Endothelial cell (in vitro differentiated cells): ENCODE results near the gene PDE4D. TPM values are rescaled to one million over a fixed set of nuclear protein-coding genes. Genes with fewer than 3 reads are reported as not detected.

Experiments used
- DNase-seq: peaks from one replicate; pipeline ENCODE4 v3.0.0; 2021; ENCODE audit warnings: low spot score
- H3K27ac Mint-ChIP-seq: one replicate; pipeline ENCODE4 v1.8.0; 2021; ENCODE audit warnings: mixed read lengths, inconsistent platforms; ENCODE audit not compliant: unreplicated experiment
- H3K27me3 Mint-ChIP-seq: one replicate; pipeline ENCODE4 v1.8.0; 2021; ENCODE audit warnings: mild to moderate bottlenecking, moderate library complexity, mixed read lengths, inconsistent platforms; ENCODE audit not compliant: unreplicated experiment
- H3K36me3 Mint-ChIP-seq: one replicate; pipeline ENCODE4 v1.8.0; 2021; ENCODE audit warnings: mild to moderate bottlenecking, low read depth, mixed read lengths, inconsistent platforms; ENCODE audit not compliant: unreplicated experiment
- H3K4me1 Mint-ChIP-seq: one replicate; pipeline ENCODE4 v1.8.0; 2021; ENCODE audit warnings: mild to moderate bottlenecking, mixed read lengths, inconsistent platforms; ENCODE audit not compliant: unreplicated experiment
- H3K4me3 Mint-ChIP-seq: one replicate; pipeline ENCODE4 v1.8.0; 2021; ENCODE audit warnings: mild to moderate bottlenecking, mixed read lengths, inconsistent platforms; ENCODE audit not compliant: unreplicated experiment
- H3K9me3 Mint-ChIP-seq: one replicate; pipeline ENCODE4 v1.8.0; 2021; ENCODE audit warnings: mixed read lengths, inconsistent platforms; ENCODE audit not compliant: unreplicated experiment
- CTCF ChIP-seq: fragments of 200-600 bp; sonication (generic); IDR thresholded peaks from one replicate; pipeline ENCODE4 v1.5.0; 2021; ENCODE audit warnings: antibody characterized with exemption; ENCODE audit not compliant: unreplicated experiment
- total RNA-seq: library from RNA; stranded (reverse); fragmentation: NEBNext Ultra II Directional; extraction: Animal tissue kit (Norgen Biotek cat#: 25700); gene quantifications from one replicate; pipeline ENCODE4 v1.2.1, GENCODE V29; 2021; ENCODE audit not compliant: unreplicated experiment

PDE4D gene
- total RNA-seq, 1 donor from 2014 or later = 9.4 TPM

DNA sequence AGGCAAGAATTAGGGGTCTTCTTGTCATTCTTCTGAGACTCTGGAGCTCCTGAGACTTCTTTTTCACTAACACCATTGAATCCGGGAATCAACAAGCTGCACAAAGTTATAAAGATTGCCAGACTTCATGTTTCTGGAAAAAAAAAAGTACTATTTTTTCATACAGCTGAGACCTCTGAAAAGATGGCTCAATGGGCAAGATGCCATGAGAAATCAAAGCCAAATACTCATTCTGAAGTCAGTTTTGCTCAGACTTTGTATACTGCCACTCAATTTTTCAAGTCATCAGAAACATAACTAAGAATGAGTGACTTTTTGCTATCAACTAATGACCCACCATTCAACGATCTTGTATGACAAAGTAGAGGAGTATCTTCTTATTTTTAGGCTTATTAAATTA, 798.7 kb downstream of the PDE4D start:
- no peak overlapping the region for H3K27ac Mint-ChIP-seq
- no peak for DNase-seq
- H3K9me3 Mint-ChIP-seq = no peaks in the 10 kb centered on the region
- TF ChIP-seq CTCF = no peak
- no peaks in the 10 kb centered on the region for H3K36me3 Mint-ChIP-seq
- no peaks in the 10 kb centered on the region for H3K27me3 Mint-ChIP-seq
- no peak overlapping the region for H3K4me3 Mint-ChIP-seq
- H3K4me1 Mint-ChIP-seq = no peaks in the 10 kb centered on the region

- no peak for TF ChIP-seq CTCF
- H3K9me3 Mint-ChIP-seq = no peaks in the 10 kb centered on the region
- no peaks in the 10 kb centered on the region for H3K36me3 Mint-ChIP-seq
- H3K27ac Mint-ChIP-seq = no peak overlapping the region
- no peaks in the 10 kb centered on the region for H3K27me3 Mint-ChIP-seq
- DNase-seq = no peak
- H3K4me3 Mint-ChIP-seq = no peak overlapping the region
- H3K4me1 Mint-ChIP-seq = no peaks in the 10 kb centered on the region
Measured at GRCh38 chr5:59093329-59093728, 800.2 kb downstream of the PDE4D start.

GRCh38 chr5:59092758-59093157, 800.8 kb downstream of the PDE4D start:
- TF ChIP-seq CTCF = no peak
- H3K36me3 Mint-ChIP-seq = no peaks in the 10 kb centered on the region
- no peaks in the 10 kb centered on the region for H3K9me3 Mint-ChIP-seq
- no peaks in the 10 kb centered on the region for H3K27me3 Mint-ChIP-seq
- DNase-seq = no peak
- no peaks in the 10 kb centered on the region for H3K4me1 Mint-ChIP-seq
- H3K27ac Mint-ChIP-seq = no peak overlapping the region
- no peak overlapping the region for H3K4me3 Mint-ChIP-seq

- H3K27me3 Mint-ChIP-seq = no peaks in the 10 kb centered on the region
- H3K9me3 Mint-ChIP-seq = no peaks in the 10 kb centered on the region
- no peak overlapping the region for H3K4me3 Mint-ChIP-seq
- no peak for DNase-seq
- H3K36me3 Mint-ChIP-seq = no peaks in the 10 kb centered on the region
- no peak overlapping the region for H3K27ac Mint-ChIP-seq
- no peak for TF ChIP-seq CTCF
- H3K4me1 Mint-ChIP-seq = no peaks in the 10 kb centered on the region
Measured at GRCh38 chr5:59091965-59092364, 801.6 kb downstream of the PDE4D start.

DNA sequence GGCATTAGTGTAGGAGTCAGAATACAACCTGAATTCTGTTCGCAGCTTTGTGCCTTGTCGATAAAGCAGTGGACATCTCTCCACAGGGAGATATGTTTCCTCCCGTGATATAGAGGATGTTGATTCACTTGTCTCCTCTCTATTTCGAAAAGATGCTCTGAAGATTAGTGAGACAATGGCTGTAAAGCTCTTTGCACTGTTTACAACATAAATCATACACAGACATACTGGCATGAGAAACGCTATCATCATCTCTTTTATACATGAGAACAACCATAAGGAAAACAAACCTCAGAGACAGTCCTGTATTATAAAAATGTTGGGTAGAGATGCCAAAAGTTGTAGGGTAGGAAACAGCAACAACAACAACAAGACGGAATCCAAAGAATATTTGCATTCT, 803.2 kb downstream of the PDE4D start:
- H3K27me3 Mint-ChIP-seq = no peaks in the 10 kb centered on the region
- H3K36me3 Mint-ChIP-seq = no peaks in the 10 kb centered on the region
- H3K27ac Mint-ChIP-seq = no peak overlapping the region
- DNase-seq = no peak
- H3K9me3 Mint-ChIP-seq = no peaks in the 10 kb centered on the region
- H3K4me3 Mint-ChIP-seq = no peak overlapping the region
- no peak for TF ChIP-seq CTCF
- no peaks in the 10 kb centered on the region for H3K4me1 Mint-ChIP-seq
